OCI-LY1 (cell line): ENCODE data around the gene AP4E1.

Source experiments
- CTCF ChIP-seq: fragments of 200-600 bp; sonication (generic), shearing (Covaris generic); IDR thresholded peaks from 2 replicates; pipeline ENCODE4 v1.5.1; 2017; ENCODE audit warnings: mild to moderate bottlenecking, antibody characterized with exemption, low read length, moderate library complexity, mixed read lengths
- EZH2 ChIP-seq: fragments of 200-600 bp; sonication (generic), shearing (Covaris generic); IDR thresholded peaks from 2 replicates; pipeline ENCODE4 v1.8.0; 2017; ENCODE audit warnings: borderline replicate concordance, mixed run types, mild to moderate bottlenecking, antibody characterized with exemption, low read length, moderate library complexity, mixed read lengths

- TF ChIP-seq CTCF: no peak
- TF ChIP-seq EZH2: no peak
Measured at GRCh38 chr15:50879016-50879617, 29.4 kb upstream of the AP4E1 start.
